Suprapubic skin (tissue), 4 donors: ENCODE results near the gene LRIF1.

Source experiments
- EP300 ChIP-seq: sonication (generic); formaldehyde crosslinking; IDR thresholded peaks from one replicate; pipeline ENCODE4 v1.6.1; 2017; ENCODE audit warnings: antibody characterized with exemption
- POLR2AphosphoS5 ChIP-seq, 3 donors: sonication (generic); formaldehyde crosslinking; IDR thresholded peaks; one replicate each; pipeline ENCODE4 v1.6.1; 2017; ENCODE audit warnings: antibody characterized with exemption in 3 of 3
- TF ChIP-seq, protein P1 (sequence below), 2 donors: fragments of 200-600 bp in 1 of 2; fragments of 450-650 bp in 1 of 2; sonication (generic) in 1 of 2; IDR thresholded peaks; one replicate each; pipeline ENCODE4 v1.5.1; 2016 to 2019; ENCODE audit warnings: antibody characterized with exemption in 2 of 2, mild to moderate bottlenecking in 1 of 2, moderate library complexity in 1 of 2

DNA sequence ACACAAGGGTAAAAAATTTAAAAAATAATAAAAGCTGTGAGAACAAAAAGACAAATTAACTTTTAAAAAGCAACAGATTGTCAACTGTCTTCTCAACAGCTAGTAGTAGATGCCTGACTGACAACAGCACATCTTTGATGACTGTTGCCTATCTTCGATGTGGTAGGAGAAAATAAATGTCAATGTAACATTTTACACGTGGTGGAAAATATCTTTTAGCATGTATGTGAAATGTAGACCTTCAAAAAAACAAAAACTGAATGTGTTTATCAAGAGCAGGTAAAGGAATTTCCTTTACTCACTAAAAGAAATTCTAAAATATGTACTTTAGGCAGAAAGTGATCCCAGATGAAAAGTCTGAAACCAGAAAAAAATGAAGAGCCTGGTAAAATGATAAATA lies 47.9 kb downstream of the LRIF1 start:
- TF ChIP-seq, protein P1, sequence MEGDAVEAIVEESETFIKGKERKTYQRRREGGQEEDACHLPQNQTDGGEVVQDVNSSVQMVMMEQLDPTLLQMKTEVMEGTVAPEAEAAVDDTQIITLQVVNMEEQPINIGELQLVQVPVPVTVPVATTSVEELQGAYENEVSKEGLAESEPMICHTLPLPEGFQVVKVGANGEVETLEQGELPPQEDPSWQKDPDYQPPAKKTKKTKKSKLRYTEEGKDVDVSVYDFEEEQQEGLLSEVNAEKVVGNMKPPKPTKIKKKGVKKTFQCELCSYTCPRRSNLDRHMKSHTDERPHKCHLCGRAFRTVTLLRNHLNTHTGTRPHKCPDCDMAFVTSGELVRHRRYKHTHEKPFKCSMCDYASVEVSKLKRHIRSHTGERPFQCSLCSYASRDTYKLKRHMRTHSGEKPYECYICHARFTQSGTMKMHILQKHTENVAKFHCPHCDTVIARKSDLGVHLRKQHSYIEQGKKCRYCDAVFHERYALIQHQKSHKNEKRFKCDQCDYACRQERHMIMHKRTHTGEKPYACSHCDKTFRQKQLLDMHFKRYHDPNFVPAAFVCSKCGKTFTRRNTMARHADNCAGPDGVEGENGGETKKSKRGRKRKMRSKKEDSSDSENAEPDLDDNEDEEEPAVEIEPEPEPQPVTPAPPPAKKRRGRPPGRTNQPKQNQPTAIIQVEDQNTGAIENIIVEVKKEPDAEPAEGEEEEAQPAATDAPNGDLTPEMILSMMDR (IDR thresholded peaks at IDR 0.05): no peak
- TF ChIP-seq EP300 (no peak), POLR2AphosphoS5 (IDR thresholded peaks at IDR 0.05) (no peak)
